HTERT RPE-1 (cell line): ENCODE measurements around the gene UBE3C.
"Not testable (repeated sequence)": the region's sequence is repeated elsewhere in the genome, so short reads cannot be mapped to it uniquely, and the experiment has no call there.

Experiments
- in situ Hi-C: fragments of 300-500 bp; cut with MboI; formaldehyde crosslinking; loops from 4 replicates; pipeline ENCODE4 v1.14.3; 2020; ENCODE audit warnings: low sequenced_read_pairs

The UBE3C gene

DNA sequence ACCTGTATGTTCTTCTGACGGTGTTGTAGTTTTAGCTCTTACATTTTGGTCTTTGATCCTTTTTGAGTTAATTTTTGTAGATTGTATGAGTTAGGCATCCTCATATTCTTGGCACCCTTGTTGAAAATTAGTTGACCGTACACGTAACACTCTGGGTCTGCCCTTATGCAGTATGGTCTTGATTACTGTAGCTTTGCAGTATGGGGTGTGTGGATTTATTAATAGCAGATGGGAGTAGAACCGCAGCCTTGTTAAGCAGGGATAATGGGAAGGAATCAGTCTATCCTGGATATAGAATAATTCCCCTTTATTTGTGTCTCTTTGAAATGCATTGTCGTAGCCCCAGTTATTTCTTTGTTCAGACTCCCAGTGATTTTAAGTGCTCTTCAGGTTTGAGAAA, 95.5 kb downstream of the UBE3C start:
- in situ Hi-C loops = no loop called here

DNA sequence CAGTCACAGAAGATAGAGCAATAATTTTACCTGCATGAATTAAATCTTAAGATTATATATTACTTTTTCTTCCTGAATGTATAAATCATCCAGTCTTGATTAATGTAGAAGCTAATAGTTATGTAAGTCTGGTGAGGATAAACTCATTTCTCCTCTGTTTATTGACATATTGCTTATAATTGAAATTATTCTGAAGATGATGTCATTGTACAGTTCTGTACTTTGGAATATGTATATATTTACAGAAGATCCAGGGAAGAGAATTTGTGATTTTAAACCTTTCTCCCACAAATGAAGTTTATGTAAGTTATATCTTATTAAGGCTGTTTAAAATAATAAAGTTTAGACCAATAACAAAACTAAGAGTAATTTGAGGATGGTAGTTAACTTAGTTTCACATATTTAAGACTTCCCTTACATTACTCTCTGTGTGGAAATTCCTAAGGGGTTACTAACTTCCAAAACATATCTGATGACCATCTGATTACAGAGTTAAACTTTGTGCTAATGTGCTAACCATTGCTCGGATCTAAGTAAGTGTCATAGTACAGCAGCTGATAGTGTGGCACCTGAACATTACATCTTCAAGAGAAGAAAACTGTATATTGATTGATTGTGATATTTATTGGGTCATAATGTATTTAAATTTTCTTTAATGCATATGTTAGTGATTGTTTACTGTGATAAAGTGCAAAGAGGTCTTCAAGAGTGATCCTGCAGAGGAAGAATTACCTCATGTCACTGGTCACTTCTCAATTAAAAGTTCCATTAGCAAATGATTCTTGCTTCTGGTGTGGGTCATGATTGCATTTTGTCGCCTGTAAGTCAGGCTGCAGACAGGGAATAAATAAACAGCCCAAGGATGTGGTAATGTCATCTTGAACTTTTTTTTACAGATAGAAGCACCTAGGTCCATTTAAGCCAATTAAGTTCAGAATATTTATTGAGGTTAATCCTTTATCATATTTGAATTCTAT, 96.9 kb downstream of the UBE3C start:
- in situ Hi-C loops = no loop called here

DNA sequence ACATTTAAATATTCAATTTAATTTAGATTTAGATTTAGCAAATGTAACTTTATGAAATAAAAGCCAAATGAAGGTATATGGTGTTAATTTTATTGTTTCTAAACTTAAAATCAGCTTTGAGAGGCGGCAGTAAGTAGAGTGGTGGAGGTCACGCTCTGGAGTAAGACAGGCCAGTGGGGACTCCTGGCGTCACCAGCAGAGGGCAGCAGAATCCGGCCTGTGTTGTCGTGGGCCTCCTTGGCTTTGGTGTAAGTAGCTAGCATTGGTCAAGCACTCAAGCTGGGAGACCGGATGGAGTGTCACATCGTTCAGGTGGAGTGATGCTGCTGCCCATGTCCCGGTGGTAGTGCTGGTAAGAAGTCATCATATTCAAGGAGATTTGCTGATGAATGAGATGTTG, 99.4 kb downstream of the UBE3C start:
- in situ Hi-C loops = no loop called here

DNA sequence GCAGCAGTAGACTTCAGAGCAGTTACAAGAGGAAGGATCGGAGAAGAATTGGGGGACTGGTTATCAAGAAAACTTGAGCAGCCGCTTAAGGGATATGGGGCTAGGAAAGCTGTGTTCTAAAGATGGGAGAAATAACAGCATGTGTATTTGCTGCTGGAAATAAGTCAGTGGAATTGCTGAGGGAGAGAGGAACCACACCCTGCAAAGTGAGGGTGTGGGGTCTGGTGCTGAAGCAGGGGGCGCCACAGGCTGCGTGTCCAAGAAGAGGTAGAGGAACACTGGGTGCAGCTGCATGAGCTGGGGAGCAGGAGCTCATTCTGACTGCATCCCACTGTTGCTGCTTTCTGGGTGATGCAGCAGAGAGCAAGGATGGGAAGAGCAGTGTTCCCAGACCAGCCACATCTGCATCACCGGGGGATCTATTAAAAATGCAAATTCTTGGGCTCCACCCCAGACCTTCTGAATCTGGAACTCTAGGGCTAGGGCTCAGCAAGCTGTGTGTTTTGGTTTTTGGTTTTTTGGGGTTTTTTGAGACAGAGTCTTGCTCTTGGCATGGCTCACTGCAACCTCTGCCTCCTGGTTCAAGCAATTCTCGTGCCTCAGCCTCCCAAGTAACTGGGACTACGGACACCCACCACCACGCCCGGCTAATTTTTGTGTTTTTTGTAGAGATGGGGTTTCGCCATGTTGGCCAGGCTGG, 101.0 kb downstream of the UBE3C start:
- in situ Hi-C loops = no loop called here

DNA sequence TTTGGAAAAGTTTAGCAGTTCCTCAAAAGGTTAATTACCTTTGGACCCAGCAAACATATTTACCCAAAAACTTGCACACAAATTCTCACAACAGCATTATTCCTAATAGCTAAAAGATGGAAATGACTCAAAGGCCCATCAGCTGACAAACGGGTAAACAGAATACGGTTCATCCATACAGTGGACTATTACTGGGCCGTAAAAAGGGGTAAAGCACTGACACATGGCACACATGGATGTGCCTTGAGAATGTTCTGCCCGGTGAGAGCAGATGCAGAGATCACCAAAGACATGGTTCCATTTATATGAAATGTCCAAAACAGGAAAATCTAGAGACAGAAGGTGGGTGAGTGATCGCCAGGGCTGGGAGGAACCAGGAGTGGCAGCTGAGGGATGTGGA, 102.9 kb downstream of the UBE3C start:
- in situ Hi-C loops = no loop called here

DNA sequence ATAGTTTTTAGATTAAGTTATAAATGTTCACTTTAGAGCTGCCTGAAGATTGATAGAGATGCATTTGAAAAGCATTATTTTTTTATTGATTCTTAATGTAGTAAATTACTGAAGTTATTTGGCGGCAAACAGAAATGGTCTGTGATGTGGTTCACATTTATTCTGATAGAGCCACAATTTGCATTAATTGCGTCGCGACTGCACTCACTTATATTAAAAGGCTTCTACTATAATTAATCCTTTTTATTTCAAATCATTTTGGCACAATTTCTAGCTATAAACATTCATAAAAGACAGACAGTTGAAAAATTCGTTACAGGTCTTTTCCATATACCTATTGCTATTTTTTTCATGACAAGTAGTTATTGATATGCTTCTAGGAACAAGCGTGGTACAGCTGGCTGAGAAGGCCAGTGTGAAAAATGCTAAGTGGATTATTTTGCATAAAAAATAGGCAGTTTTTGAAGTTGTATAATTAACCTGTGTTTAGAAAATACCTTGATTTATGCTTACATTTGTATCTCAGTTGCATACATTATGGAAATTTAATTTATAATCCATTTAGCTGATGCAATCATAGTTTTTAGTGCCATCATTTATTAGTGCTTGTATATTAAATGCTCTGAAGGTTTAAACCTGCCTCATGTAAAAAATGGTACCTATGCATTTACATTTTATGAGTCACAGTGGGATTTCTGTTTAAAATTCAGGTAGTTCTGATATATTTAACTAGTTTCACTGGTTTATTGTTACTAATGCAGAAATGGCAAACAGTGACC, 106.0 kb downstream of the UBE3C start:
- in situ Hi-C loops = no loop called here

DNA sequence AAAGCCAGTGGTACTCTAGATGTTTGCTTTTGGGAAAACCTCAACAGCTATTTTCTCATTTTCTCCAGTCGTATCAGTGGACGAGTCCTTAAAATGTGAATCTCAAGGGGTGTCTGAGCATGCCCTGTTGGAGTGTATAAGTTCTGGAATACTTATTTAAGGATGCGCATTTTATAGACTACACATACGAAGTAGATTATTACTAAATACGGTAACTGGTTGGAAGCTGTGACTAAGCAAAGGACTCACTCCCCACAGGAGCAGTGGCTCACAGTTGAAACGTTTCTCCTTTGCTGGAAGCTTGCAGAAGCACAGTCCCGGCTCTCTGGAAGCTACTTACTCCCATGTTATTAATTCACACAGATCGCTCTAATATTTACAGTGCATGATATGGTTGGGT, 107.3 kb downstream of the UBE3C start:
- in situ Hi-C loops = no loop called here

DNA sequence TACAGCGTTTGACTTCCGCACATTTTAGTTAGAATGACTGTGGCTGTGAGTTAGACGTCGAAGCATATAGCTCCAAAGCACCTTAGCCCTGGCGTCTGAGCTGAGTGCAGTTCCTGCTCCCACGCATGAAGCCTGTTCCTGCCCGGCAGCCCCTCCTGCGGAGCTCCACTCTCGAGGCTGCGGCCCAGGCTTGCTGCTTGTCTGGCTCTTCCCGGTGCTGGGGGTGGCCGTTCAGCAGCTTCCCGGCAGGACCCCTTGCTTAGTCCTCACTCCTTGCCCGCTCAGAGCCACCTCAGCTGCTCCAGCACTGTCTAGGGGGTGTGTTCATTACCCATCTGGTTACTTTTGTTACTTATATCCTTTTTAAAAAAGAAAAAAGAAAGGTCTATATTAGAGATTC, 109.9 kb downstream of the UBE3C start:
- in situ Hi-C loops = no loop called here

DNA sequence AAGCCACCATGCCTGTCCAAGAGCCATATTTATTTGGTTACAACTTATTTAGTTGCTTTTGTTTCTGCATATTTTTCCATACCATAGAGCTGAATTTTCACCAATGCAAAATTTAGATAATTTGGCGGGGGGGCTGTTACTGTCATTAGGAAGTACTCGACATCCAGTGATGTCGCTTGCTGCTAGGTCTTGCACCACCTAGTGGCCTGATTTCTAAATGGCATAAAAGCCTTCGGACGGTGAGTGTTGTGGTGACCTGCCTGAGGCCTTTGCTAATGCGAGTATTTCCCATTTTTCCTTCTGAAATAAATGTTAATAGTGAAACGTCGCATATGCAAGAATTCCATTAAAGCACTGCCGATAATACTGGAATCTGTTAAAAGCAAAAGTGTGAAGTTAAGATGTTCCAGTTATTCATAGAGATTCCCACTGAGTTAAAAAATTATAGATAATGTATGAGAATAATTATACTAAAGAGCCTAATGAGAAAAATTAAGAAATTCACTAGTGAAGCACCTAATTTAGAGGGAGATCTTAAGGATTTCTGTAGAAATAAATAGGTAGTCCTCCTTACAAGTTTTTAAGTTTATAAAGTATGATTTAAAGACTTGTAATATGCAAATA, 112.0 kb downstream of the UBE3C start:
- in situ Hi-C loops = no loop called here

DNA sequence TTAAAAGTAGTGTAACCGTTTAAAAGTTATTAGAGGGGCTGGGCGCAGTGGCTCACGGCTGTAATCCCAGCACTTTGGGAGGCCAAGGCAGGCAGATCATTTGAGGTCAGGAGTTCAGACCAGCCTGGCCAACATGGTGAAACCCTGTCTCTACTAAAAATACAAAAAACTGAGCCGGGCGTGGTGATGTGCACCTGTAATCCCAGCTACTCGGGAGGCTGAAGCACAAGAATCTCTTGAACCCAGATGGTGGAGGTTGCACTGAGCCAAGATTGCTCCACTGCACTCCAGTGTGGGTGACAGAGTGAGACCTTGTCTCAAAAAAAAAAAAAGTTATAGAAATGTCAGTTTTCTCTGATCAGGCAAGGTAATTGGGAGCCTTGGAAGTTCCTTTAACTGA, 113.1 kb downstream of the UBE3C start:
- in situ Hi-C loops = not testable (repeated sequence)

DNA sequence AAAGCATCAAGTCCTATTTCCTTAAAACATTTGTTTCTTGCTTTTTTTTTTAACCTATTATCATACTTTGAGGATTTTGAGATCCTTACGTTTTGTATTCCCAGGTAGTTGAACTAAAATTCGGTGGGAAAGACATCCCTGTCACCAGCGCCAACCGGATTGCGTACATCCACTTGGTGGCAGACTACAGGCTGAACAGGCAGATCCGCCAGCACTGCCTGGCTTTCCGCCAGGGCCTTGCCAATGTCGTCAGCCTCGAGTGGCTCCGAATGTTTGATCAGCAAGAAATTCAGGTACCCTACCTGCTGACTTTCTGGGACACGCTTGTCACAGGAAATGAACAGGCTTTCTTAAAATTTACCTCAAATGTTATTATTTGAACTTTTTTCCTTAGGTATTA, 115.1 kb downstream of the UBE3C start:
- in situ Hi-C loops = no loop called here

DNA sequence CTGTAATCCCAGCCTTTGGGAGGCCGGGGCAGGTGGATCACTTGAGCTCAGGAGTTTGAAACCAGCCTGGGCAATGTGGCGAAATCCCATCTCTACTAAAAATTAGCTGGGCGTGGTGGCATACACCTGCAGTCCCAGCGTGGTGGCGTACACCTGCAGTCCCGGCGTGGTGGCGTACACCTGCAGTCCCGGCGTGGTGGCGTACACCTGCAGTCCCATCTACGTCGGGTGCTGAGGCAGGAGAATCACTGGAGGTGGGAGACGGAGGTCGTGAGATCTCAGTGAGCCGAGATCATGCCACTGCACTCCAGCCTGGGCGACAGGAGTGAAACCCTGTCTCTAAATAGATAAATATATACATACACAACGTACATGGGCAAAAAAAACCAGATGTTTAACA, 116.1 kb downstream of the UBE3C start:
- in situ Hi-C loops = not testable (repeated sequence)

DNA sequence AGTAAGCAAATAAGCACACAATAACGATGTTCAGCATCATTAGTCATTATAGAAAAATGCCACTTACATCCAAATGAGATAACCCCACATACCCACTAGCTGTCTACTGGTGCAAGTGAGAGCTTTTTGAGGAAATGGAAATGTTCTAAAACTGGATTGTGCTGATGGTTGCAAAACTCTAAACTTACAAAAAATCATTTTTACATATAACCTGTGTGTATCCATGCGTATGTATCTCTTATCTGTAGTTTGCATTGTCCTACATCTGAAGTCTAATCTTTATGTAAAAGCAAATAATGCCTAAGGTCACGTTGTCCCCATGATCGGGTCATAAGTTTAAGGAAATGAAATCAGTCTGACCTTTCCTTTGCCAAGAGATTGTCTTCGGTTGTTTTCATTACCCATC, 116.5 kb downstream of the UBE3C start:
- in situ Hi-C loops = no loop called here

DNA sequence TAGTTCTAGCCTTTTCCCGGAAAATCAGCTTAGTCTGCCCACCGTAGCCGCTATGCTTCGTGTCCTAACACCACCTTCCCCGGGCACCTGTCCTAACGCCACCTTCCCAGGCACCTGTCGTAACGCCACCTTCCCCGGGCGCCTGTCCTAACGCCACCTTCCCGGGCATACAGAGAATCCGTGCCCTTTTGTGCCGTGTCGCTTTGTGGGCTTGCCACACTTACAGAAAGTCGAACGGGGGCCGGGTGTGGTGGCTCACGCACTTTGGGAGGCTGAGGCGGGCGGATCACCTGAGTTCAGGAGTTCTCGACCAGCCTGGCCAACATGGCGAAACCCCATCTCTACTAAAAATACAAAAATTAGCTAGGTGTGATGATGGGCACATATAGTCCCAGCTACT, 124.4 kb downstream of the UBE3C start:
- in situ Hi-C loops = no loop called here

DNA sequence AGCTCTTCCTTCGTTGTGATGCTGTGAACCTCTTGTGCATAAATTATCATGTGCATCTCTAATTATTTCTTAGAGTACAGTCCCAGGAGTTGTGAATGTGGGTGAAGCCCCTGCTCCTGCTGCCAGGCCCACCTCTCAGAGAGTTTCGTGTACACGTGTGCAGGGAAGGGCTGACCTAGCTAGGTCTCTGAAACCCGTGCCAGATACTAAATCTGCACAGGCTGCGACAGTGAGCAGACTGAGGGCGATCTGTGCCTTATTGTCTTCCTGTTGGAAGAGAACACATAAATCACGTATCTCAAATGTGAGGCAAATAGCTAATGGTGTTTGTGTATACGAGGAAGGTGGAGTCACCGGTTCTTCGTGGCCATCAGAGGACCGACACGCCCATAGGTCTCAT, 126.3 kb downstream of the UBE3C start:
- in situ Hi-C loops = no loop called here

DNA sequence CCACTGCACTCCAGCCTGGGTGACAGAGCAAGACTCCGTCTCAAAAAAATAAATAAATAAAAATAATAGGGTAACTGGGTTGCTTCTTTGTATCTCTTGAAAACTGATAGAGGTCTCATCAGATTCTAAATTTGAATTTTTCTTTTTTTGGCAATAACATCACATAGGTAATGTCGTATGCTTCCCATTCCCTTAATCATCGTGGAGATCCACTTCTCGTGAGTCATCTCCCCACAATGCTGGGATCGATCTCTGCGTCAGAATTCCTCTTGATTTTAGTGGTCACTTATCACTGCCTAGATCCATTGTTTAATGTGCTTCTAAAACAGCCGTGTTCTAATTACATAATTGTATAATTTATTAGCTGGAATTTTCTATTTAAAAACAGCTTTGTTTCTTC, 127.5 kb downstream of the UBE3C start:
- in situ Hi-C loops = no loop called here

DNA sequence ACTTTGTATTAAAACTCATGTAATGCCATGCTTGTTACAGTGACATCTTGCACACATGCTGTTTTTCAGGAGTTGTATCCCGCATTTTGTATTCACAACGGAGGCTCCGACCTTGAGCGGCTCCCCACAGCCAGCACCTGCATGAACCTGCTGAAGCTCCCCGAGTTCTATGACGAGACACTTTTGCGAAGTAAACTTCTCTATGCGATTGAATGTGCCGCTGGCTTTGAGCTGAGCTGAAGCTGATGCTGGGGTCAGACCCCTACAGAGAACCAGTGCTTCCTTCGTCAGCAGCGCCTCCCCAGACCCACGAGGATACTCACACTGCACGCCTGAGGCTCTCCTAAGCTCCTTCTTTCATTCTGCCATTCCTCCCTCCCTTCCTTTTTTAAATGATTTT, 128.8 kb downstream of the UBE3C start:
- in situ Hi-C loops = no loop called here

DNA sequence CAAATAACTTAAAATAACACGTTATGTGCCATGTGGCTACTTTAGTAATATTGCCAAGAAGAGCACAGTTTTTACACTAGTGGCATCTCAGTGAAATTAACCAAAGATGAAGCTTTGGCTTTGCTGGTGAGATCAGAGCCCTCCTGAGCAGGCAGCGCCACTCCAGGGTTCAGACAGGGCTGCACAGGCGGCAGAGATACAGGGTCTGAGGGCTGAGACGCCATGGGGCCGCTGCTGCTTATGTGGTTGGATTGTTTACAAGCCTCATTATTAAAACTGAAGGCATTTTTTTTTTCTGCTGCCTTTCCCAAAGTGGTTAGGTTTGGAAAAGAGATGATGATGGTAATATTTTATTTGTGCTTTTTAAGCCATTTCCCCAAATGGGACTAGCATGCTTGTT, 129.2 kb downstream of the UBE3C start:
- in situ Hi-C loops = no loop called here

DNA sequence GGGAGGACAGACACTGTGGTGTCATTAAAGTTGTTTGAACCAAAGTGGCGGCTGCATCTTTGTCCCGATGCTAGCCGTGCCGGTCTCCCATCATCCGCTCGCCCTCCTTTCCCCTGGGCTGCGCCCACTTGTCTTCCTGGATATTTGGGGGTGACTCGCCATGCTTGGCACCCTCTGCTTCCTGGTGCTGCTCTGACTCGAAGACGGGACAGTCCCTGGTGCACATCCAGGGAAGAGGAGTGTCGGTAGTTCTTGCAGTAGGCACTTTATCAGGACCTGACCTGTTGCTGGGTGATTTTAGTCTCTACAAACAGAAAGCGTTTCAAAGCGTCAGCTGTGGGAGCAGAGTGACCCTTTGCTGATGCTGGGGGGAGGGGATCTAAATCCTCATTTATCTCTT, 129.8 kb downstream of the UBE3C start:
- in situ Hi-C loops = no loop called here

DNA sequence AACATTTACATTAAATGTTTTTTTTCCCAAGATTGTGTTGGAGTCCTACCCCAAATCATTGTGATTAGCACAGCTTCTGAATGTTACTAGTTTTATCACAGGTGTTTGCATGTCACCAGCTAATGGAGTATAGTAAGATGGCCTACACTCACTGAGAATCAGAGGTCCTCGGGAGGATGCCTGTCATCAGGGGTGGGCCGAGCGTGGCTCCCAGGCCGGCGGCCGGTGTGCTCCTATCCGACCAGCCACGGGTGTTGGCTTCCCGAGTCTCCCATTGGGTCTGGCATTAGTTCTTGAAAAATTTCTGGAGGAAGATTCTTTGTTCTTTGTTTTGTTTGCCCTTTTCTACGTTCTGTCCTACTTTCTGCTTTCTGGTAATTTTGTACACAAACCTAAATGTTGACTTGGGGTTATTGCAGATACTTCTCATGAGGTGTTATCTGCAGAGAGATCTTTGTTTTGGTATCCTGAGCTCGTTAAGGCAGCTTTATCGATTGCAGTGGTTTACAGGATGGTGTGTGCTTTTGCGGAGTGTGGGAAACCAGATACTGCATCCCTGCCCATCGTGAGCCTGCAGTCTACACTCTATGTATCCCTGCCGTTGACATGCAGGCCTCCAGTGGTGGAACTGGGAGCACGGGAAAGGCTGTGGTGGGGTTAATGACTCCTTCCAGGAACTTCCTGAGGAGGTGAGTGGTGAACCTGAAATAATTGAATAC, 130.8 kb downstream of the UBE3C start:
- in situ Hi-C loops = no loop called here
